HEK293 (cell line): ENCODE results near the gene MEOX1.

Experiments
- CTCF ChIA-PET: fragments of 350-600 bp; formaldehyde crosslinking; extraction: SDS; loops from one replicate; lab custom pipeline; 2021; ENCODE audit warnings: antibody characterized with exemption; lab: Yijun Ruan, JAX
- POLR2A ChIA-PET: fragments of 300-600 bp; formaldehyde crosslinking; extraction: SDS; loops from one replicate; lab custom pipeline; 2020; ENCODE audit warnings: antibody characterized with exemption, inconsistent platforms; lab: Yijun Ruan, JAX
- H3K27ac ChIP-seq: fragments of 200-500 bp; sonication (Bioruptor generic); 2 replicates; pipeline ENCODE4 v1.5.1; 2014; ENCODE audit warnings: low read depth, low read length, control low read depth, inconsistent platforms; ENCODE audit errors: extremely low read depth
- H3K36me3 ChIP-seq, 2 experiments: fragments of 200-500 bp in 1 of 2; sonication (Bioruptor generic) in 1 of 2; 1 replicate in 1 of 2; 2 replicates in 1 of 2; pipeline ENCODE4 v1.5.1; 2014 to 2017; ENCODE audit warnings: inconsistent platforms in 2 of 2, low read length in 2 of 2; ENCODE audit not compliant: control insufficient read depth in 2 of 2, insufficient read depth in 1 of 2
- H3K4me1 ChIP-seq: fragments of 200-500 bp; sonication (Bioruptor generic); 2 replicates; pipeline ENCODE4 v1.5.1; 2014; ENCODE audit warnings: mild to moderate bottlenecking, low read length, inconsistent platforms; ENCODE audit not compliant: control insufficient read depth, insufficient read depth
- H3K4me3 ChIP-seq: 2 replicates; pipeline ENCODE4 v1.5.1; 2011; ENCODE audit warnings: low read depth, mild to moderate bottlenecking, control low read depth, low read length, moderate library complexity
- H3K9me3 ChIP-seq: fragments of 200-500 bp; sonication (Bioruptor generic); 2 replicates; pipeline ENCODE4 v1.5.1; 2014; ENCODE audit warnings: low read depth, low read length, inconsistent platforms; ENCODE audit not compliant: control insufficient read depth, insufficient read depth
- EGR2 ChIP-seq: fragments of 450-650 bp; formaldehyde crosslinking; IDR thresholded peaks from 2 replicates; pipeline ENCODE4 v1.5.1; 2016; ENCODE audit warnings: low read depth, missing biosample characterization, missing genetic modification characterization
- GLI4 ChIP-seq: fragments of 450-650 bp; formaldehyde crosslinking; IDR thresholded peaks from 2 replicates; pipeline ENCODE4 v1.5.1; 2016; ENCODE audit warnings: missing biosample characterization, missing genetic modification characterization
- KLF1 ChIP-seq: fragments of 450-650 bp; formaldehyde crosslinking; IDR thresholded peaks from 2 replicates; pipeline ENCODE4 v1.5.1; 2016; ENCODE audit warnings: missing biosample characterization, missing genetic modification characterization
- RBAK ChIP-seq: fragments of 450-650 bp; formaldehyde crosslinking; IDR thresholded peaks from 2 replicates; pipeline ENCODE4 v1.5.1; 2016; ENCODE audit warnings: missing biosample characterization, missing genetic modification characterization
- SALL2 ChIP-seq: fragments of 450-650 bp; formaldehyde crosslinking; IDR thresholded peaks from 2 replicates; pipeline ENCODE4 v1.5.0; 2017; ENCODE audit warnings: missing biosample characterization, mild to moderate bottlenecking, missing genetic modification characterization, borderline replicate concordance
- SP2 ChIP-seq: fragments of 450-650 bp; formaldehyde crosslinking; IDR thresholded peaks from 2 replicates; pipeline ENCODE4 v1.5.1; 2016; ENCODE audit warnings: missing biosample characterization, missing genetic modification characterization
- SP3 ChIP-seq: fragments of 450-650 bp; formaldehyde crosslinking; IDR thresholded peaks from 2 replicates; pipeline ENCODE4 v1.5.1; 2016; ENCODE audit warnings: missing biosample characterization, missing genetic modification characterization
- ZBTB7A ChIP-seq: fragments of 450-650 bp; formaldehyde crosslinking; IDR thresholded peaks from 2 replicates; pipeline ENCODE4 v1.5.1; 2016; ENCODE audit warnings: low read depth, missing biosample characterization, missing genetic modification characterization
- ZFHX2 ChIP-seq: fragments of 450-650 bp; formaldehyde crosslinking; conservative IDR thresholded peaks from 2 replicates; pipeline ENCODE4 v1.5.1; 2016; ENCODE audit warnings: missing biosample characterization, missing genetic modification characterization
- ZFP3 ChIP-seq: fragments of 450-650 bp; formaldehyde crosslinking; IDR thresholded peaks from 2 replicates; pipeline ENCODE4 v1.5.1; 2016; ENCODE audit warnings: low read depth, missing biosample characterization, missing genetic modification characterization
- ZFP69B ChIP-seq: fragments of 450-650 bp; formaldehyde crosslinking; IDR thresholded peaks from 2 replicates; pipeline ENCODE4 v1.5.1; 2016; ENCODE audit warnings: missing biosample characterization, missing genetic modification characterization
- ZNF140 ChIP-seq: fragments of 450-650 bp; formaldehyde crosslinking; IDR thresholded peaks from 2 replicates; pipeline ENCODE4 v1.5.1; 2016; ENCODE audit warnings: missing biosample characterization, missing genetic modification characterization
- ZNF175 ChIP-seq: fragments of 450-650 bp; formaldehyde crosslinking; IDR thresholded peaks from 2 replicates; pipeline ENCODE4 v1.5.1; 2016; ENCODE audit warnings: missing biosample characterization, missing genetic modification characterization
- ZNF221 ChIP-seq: fragments of 450-650 bp; formaldehyde crosslinking; IDR thresholded peaks from 2 replicates; pipeline ENCODE4 v1.5.1; 2017; ENCODE audit warnings: missing biosample characterization, missing genetic modification characterization, borderline replicate concordance
- ZNF24 ChIP-seq: fragments of 450-650 bp; formaldehyde crosslinking; IDR thresholded peaks from 2 replicates; pipeline ENCODE4 v1.5.1; 2016; ENCODE audit warnings: missing biosample characterization, missing genetic modification characterization
- ZNF248 ChIP-seq: fragments of 450-650 bp; formaldehyde crosslinking; IDR thresholded peaks from 2 replicates; pipeline ENCODE4 v1.5.1; 2017; ENCODE audit warnings: missing biosample characterization, missing genetic modification characterization
- ZNF350 ChIP-seq: fragments of 450-650 bp; formaldehyde crosslinking; IDR thresholded peaks from 2 replicates; pipeline ENCODE4 v1.5.0; 2017; ENCODE audit warnings: missing biosample characterization, mild to moderate bottlenecking, missing genetic modification characterization
- ZNF394 ChIP-seq: fragments of 450-650 bp; formaldehyde crosslinking; IDR thresholded peaks from 2 replicates; pipeline ENCODE4 v1.5.1; 2016; ENCODE audit warnings: missing biosample characterization, missing genetic modification characterization, mild to moderate bottlenecking, moderate library complexity, borderline replicate concordance
- ZNF404 ChIP-seq: fragments of 450-650 bp; formaldehyde crosslinking; IDR thresholded peaks from 2 replicates; pipeline ENCODE4 v1.5.1; 2017; ENCODE audit warnings: missing biosample characterization, missing genetic modification characterization
- ZNF473 ChIP-seq: fragments of 450-650 bp; formaldehyde crosslinking; IDR thresholded peaks from 2 replicates; pipeline ENCODE4 v1.5.1; 2017; ENCODE audit warnings: missing biosample characterization, missing genetic modification characterization
- ZNF501 ChIP-seq: fragments of 450-650 bp; formaldehyde crosslinking; IDR thresholded peaks from 2 replicates; pipeline ENCODE4 v1.5.1; 2016; ENCODE audit warnings: missing biosample characterization, missing genetic modification characterization
- ZNF530 ChIP-seq: fragments of 450-650 bp; formaldehyde crosslinking; IDR thresholded peaks from 2 replicates; pipeline ENCODE4 v1.5.1; 2016; ENCODE audit warnings: low read depth, missing biosample characterization, missing genetic modification characterization
- ZNF549 ChIP-seq: fragments of 450-650 bp; IDR thresholded peaks from 2 replicates; pipeline ENCODE4 v1.5.1; 2018; ENCODE audit warnings: missing biosample characterization, missing genetic modification characterization, mild to moderate bottlenecking, inconsistent platforms, moderate library complexity
- ZNF555 ChIP-seq: fragments of 450-650 bp; formaldehyde crosslinking; conservative IDR thresholded peaks from 2 replicates; pipeline ENCODE4 v1.5.1; 2017; ENCODE audit warnings: missing biosample characterization, mild to moderate bottlenecking, missing genetic modification characterization, inconsistent platforms
- ZNF610 ChIP-seq: fragments of 450-650 bp; formaldehyde crosslinking; IDR thresholded peaks from 2 replicates; pipeline ENCODE4 v1.5.1; 2016; ENCODE audit warnings: missing biosample characterization, missing genetic modification characterization, borderline replicate concordance
- ZNF629 ChIP-seq: fragments of 450-650 bp; formaldehyde crosslinking; IDR thresholded peaks from 2 replicates; pipeline ENCODE4 v1.5.1; 2017; ENCODE audit warnings: missing biosample characterization, missing genetic modification characterization
- ZNF747 ChIP-seq: fragments of 450-650 bp; formaldehyde crosslinking; IDR thresholded peaks from 2 replicates; pipeline ENCODE4 v1.5.1; 2016; ENCODE audit warnings: missing biosample characterization, missing genetic modification characterization
- ZNF837 ChIP-seq: fragments of 450-650 bp; formaldehyde crosslinking; IDR thresholded peaks from 2 replicates; pipeline ENCODE4 v1.5.1; 2016; ENCODE audit warnings: missing biosample characterization, missing genetic modification characterization
- ZSCAN16 ChIP-seq: fragments of 450-650 bp; formaldehyde crosslinking; IDR thresholded peaks from 2 replicates; pipeline ENCODE4 v1.5.1; 2016; ENCODE audit warnings: missing biosample characterization, missing genetic modification characterization
- TF ChIP-seq, protein P1 (sequence below): fragments of 450-650 bp; formaldehyde crosslinking; IDR thresholded peaks from 2 replicates; pipeline ENCODE4 v1.5.1; 2016; ENCODE audit warnings: missing biosample characterization, missing genetic modification characterization
- TF ChIP-seq, protein P2 (sequence below): fragments of 450-650 bp; formaldehyde crosslinking; IDR thresholded peaks from 2 replicates; pipeline ENCODE4 v1.5.1; 2017; ENCODE audit warnings: missing biosample characterization, missing genetic modification characterization
- TF ChIP-seq, protein P3 (sequence below): fragments of 450-650 bp; formaldehyde crosslinking; IDR thresholded peaks from 2 replicates; pipeline ENCODE4 v1.5.1; 2017; ENCODE audit warnings: missing biosample characterization, missing genetic modification characterization
- TF ChIP-seq, protein P4 (sequence below): fragments of 450-650 bp; formaldehyde crosslinking; IDR thresholded peaks from 2 replicates; pipeline ENCODE4 v1.5.1; 2017; ENCODE audit warnings: missing biosample characterization, mild to moderate bottlenecking, missing genetic modification characterization, moderate library complexity
- TF ChIP-seq, protein P5 (sequence below): fragments of 450-650 bp; formaldehyde crosslinking; IDR thresholded peaks from 2 replicates; pipeline ENCODE4 v1.5.1; 2016; ENCODE audit warnings: missing biosample characterization, missing genetic modification characterization

Gene MEOX1

DNA sequence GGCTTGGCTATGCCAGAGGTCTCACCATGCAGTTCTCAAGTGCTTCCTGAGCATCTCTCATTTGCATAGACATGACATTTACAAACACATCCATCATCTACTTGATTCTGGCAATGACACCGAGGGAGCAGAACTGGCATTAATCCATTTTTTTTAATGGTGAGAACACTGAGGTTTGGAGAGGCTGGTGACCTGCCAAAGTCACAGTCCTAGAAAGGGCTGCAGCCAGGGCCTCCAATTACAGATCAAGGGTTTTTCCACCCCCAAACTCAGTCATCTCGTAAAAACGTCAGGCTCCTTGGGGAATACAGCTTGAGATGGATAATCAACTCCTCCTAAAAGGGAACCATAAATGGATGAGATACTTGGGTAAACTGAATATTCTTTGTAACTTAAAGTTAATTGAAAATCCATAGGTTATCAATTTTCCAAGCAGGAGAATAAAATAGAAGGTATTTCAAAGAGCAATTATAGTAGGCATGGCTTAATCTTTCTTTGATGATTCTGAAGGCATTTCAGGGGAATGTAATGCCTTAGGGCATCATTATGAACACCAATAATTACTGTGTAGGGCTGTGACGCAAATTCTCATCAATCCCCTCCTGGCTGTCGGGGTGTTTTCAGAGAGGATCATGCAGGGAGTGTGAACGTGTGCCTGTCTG lies 9.4 kb upstream of the MEOX1 start:
- no peak overlapping the region for H3K4me3 ChIP-seq
- H3K4me1 ChIP-seq, result peaks cover 32% of the 10 kb centered on the region
- ChIA-PET POLR2A (no interaction called here), CTCF (interaction anchor here (0.6 to 3.1 kb wide), 10 partner anchors 9 to 277 kb away, joined by 3 to 20 read pairs (median 4); partner anchors contain the start of gene MEOX1)
- H3K27ac ChIP-seq, result peak overlapping the region; percentile 94; the same call in 1 of the 2 replicates
- no peaks in the 10 kb centered on the region for H3K9me3 ChIP-seq
- no peaks in the 10 kb centered on the region for H3K36me3 ChIP-seq
- TF ChIP-seq SP2 (tag by site-specific recombination) (peak; percentile 58), ZNF473 (tag by site-specific recombination) (no peak), ZSCAN16 (tag by site-specific recombination) (no peak; the same call in none of the 2 replicates), ZNF24 (tag by site-specific recombination) (peak; percentile 92), RBAK (tag by site-specific recombination) (no peak), ZNF221 (tag by site-specific recombination) (no peak), GLI4 (tag by site-specific recombination) (no peak), ZNF530 (tag by site-specific recombination) (no peak), SALL2 (tag by site-specific recombination) (no peak), ZNF629 (tag by site-specific recombination) (peak; percentile 97), ZNF555 (tag by site-specific recombination) (no peak), ZNF248 (tag by site-specific recombination) (no peak), ZNF610 (tag by site-specific recombination) (no peak; the same call in 1 of the 2 replicates), ZFHX2 (tag by site-specific recombination) (peak; percentile 75), ZNF175 (tag by site-specific recombination) (no peak), ZNF837 (tag by site-specific recombination) (no peak), ZNF549 (tag by site-specific recombination) (no peak), ZFP69B (tag by site-specific recombination) (peak; percentile 45), ZBTB7A (tag by site-specific recombination) (no peak), ZFP3 (tag by site-specific recombination) (no peak), KLF1 (peak; percentile 41; the same call in 1 of the 2 replicates), ZNF404 (no peak), ZNF394 (tag by site-specific recombination) (0 out of 2 replicates have a peak, but pooled peaks have one; percentile 61), EGR2 (peak; percentile 44; the same call in 1 of the 2 replicates), ZNF501 (peak; percentile 84; the same call in 1 of the 2 replicates), ZNF747 (tag by site-specific recombination) (no peak), SP3 (tag by site-specific recombination) (peak; percentile 24; the same call in 1 of the 2 replicates), ZNF140 (tag by site-specific recombination) (no peak), ZNF350 (tag by site-specific recombination) (no peak)
- TF ChIP-seq, protein P1, sequence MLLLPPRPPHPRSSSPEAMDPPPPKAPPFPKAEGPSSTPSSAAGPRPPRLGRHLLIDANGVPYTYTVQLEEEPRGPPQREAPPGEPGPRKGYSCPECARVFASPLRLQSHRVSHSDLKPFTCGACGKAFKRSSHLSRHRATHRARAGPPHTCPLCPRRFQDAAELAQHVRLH (tag by site-specific recombination), result peak; percentile 53; the same call in 1 of the 2 replicates
- TF ChIP-seq, protein P2, sequence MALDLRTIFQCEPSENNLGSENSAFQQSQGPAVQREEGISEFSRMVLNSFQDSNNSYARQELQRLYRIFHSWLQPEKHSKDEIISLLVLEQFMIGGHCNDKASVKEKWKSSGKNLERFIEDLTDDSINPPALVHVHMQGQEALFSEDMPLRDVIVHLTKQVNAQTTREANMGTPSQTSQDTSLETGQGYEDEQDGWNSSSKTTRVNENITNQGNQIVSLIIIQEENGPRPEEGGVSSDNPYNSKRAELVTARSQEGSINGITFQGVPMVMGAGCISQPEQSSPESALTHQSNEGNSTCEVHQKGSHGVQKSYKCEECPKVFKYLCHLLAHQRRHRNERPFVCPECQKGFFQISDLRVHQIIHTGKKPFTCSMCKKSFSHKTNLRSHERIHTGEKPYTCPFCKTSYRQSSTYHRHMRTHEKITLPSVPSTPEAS (tag by site-specific recombination), result peak; percentile 54
- TF ChIP-seq, protein P3, sequence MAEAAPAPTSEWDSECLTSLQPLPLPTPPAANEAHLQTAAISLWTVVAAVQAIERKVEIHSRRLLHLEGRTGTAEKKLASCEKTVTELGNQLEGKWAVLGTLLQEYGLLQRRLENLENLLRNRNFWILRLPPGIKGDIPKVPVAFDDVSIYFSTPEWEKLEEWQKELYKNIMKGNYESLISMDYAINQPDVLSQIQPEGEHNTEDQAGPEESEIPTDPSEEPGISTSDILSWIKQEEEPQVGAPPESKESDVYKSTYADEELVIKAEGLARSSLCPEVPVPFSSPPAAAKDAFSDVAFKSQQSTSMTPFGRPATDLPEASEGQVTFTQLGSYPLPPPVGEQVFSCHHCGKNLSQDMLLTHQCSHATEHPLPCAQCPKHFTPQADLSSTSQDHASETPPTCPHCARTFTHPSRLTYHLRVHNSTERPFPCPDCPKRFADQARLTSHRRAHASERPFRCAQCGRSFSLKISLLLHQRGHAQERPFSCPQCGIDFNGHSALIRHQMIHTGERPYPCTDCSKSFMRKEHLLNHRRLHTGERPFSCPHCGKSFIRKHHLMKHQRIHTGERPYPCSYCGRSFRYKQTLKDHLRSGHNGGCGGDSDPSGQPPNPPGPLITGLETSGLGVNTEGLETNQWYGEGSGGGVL (tag by site-specific recombination), result peak; percentile 73
- TF ChIP-seq, protein P4, sequence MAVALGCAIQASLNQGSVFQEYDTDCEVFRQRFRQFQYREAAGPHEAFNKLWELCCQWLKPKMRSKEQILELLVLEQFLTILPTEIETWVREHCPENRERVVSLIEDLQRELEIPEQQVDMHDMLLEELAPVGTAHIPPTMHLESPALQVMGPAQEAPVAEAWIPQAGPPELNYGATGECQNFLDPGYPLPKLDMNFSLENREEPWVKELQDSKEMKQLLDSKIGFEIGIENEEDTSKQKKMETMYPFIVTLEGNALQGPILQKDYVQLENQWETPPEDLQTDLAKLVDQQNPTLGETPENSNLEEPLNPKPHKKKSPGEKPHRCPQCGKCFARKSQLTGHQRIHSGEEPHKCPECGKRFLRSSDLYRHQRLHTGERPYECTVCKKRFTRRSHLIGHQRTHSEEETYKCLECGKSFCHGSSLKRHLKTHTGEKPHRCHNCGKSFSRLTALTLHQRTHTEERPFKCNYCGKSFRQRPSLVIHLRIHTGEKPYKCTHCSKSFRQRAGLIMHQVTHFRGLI, result no peak
- TF ChIP-seq, protein P5, sequence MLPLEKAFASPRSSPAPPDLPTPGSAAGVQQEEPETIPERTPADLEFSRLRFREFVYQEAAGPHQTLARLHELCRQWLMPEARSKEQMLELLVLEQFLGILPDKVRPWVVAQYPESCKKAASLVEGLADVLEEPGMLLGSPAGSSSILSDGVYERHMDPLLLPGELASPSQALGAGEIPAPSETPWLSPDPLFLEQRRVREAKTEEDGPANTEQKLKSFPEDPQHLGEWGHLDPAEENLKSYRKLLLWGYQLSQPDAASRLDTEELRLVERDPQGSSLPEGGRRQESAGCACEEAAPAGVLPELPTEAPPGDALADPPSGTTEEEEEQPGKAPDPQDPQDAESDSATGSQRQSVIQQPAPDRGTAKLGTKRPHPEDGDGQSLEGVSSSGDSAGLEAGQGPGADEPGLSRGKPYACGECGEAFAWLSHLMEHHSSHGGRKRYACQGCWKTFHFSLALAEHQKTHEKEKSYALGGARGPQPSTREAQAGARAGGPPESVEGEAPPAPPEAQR, result no peak
